HCT116 (cell line): ENCODE results near the gene DYNC2H1. TPM values are rescaled to one million over a fixed set of nuclear protein-coding genes. Genes with fewer than 3 reads are reported as not detected.

Experiments
- ATAC-seq: fragments of 200-7000 bp; cut with Tn5 transposase; 2 replicates; pipeline ENCODE4 v1.9.1; 2020; ENCODE audit warnings: mild to moderate bottlenecking, moderate library complexity
- BruUV-seq: library from RNA; stranded (reverse); fragments of 400-500 nt; replicated peaks from 2 replicates; lab custom pipeline; 2021; lab: Mats Ljungman, UMichigan
- CTCF ChIA-PET: fragments of 300-600 bp; sonication (Branson Sonifier 250); formaldehyde crosslinking; loops from one replicate; lab custom pipeline; 2021; ENCODE audit warnings: antibody characterized with exemption; lab: Charles Lee
- POLR2A ChIA-PET: fragments of 300-600, 350-600 bp; sonication (Branson Sonifier 250); formaldehyde crosslinking; loops from one replicate; lab custom pipeline; 2021; ENCODE audit warnings: antibody characterized with exemption; lab: Charles Lee
- RAD21 ChIA-PET, 2 experiments: fragments of 300-600 bp; sonication (Branson Sonifier 250); formaldehyde crosslinking; loops; one replicate each; lab custom pipeline; 2023; ENCODE audit warnings: low total read pairs in 2 of 2; ENCODE audit not compliant: uncharacterized antibody in 2 of 2, unreplicated experiment in 2 of 2, low non-redundant PET in 1 of 2; lab: Charles Lee
- DNase-seq: peaks from one replicate; pipeline ENCODE4 v3.0.0-alpha.2; 2010; ENCODE audit warnings: low read depth, low spot score
- H2AFZ ChIP-seq: fragments of 200-600 bp; shearing (Covaris generic), sonication (generic); 2 replicates; pipeline ENCODE4 v1.6.1; 2017; ENCODE audit warnings: low read depth, mixed run types, mixed read lengths, antibody characterized with exemption, low read length; ENCODE audit not compliant: poor library complexity, severe bottlenecking
- H3K27ac ChIP-seq: 2 replicates; pipeline ENCODE4 v1.5.1; 2012; ENCODE audit warnings: low read depth, low read length
- H3K27me3 ChIP-seq: fragments of 200-600 bp; sonication (generic); 2 replicates; pipeline ENCODE4 v1.6.1; 2016; ENCODE audit warnings: mixed run types, low read length, mixed read lengths; ENCODE audit not compliant: insufficient read depth
- H3K36me3 ChIP-seq, 2 experiments: fragments of 200-500 bp in 1 of 2; fragments of 200-600 bp in 1 of 2; sonication (Bioruptor generic) in 1 of 2; sonication (generic) in 1 of 2; 2 replicates each; pipeline versions ENCODE4 v1.5.1 to v1.6.1; 2014 to 2016; ENCODE audit warnings: low read length in 2 of 2, inconsistent platforms in 1 of 2, mixed read lengths in 1 of 2, mixed run types in 1 of 2; ENCODE audit not compliant: insufficient read depth in 2 of 2, control insufficient read depth in 1 of 2
- H3K4me1 ChIP-seq, 2 experiments: fragments of 200-600 bp in 1 of 2; sonication (generic) in 1 of 2; 2 replicates each; pipeline versions ENCODE4 v1.5.1 to v1.6.1; 2012 to 2017; ENCODE audit warnings: low read length in 2 of 2, inconsistent platforms in 1 of 2, mild to moderate bottlenecking in 1 of 2, mixed read lengths in 1 of 2, mixed run types in 1 of 2, moderate library complexity in 1 of 2; ENCODE audit not compliant: insufficient read depth in 2 of 2, control insufficient read depth in 1 of 2
- H3K4me2 ChIP-seq: fragments of 200-600 bp; sonication (generic); 2 replicates; pipeline ENCODE4 v1.6.1; 2017; ENCODE audit warnings: mixed run types, low read length, mixed read lengths
- H3K4me3 ChIP-seq, 2 experiments: fragments of 200-600 bp in 1 of 2; sonication (generic) in 1 of 2; replicated peaks in 1 of 2; 2 replicates each; pipeline ENCODE4 v1.5.1; 2011 to 2016; ENCODE audit warnings: low read length in 2 of 2, control low read depth in 1 of 2, low read depth in 1 of 2, mild to moderate bottlenecking in 1 of 2, mixed read lengths in 1 of 2, mixed run types in 1 of 2
- H3K79me2 ChIP-seq: fragments of 200-600 bp; sonication (generic); 2 replicates; pipeline ENCODE4 v1.6.1; 2017; ENCODE audit warnings: mild to moderate bottlenecking, mixed run types, low read length, moderate library complexity, mixed read lengths; ENCODE audit not compliant: insufficient read depth
- H3K9ac ChIP-seq: fragments of 200-600 bp; sonication (generic); 2 replicates; pipeline ENCODE4 v1.6.1; 2016; ENCODE audit warnings: low read length, mixed read lengths
- H3K9me2 ChIP-seq: fragments of 200-600 bp; sonication (generic), shearing (Covaris generic); 2 replicates; pipeline ENCODE4 v1.6.1; 2017; ENCODE audit warnings: mixed run types, mild to moderate bottlenecking, moderate library complexity; ENCODE audit not compliant: insufficient read depth
- H3K9me3 ChIP-seq, 2 experiments: fragments of 200-500 bp in 1 of 2; fragments of 200-600 bp in 1 of 2; sonication (Bioruptor generic) in 1 of 2; sonication (generic) in 1 of 2; 2 replicates each; pipeline ENCODE4 v1.6.1; 2014 to 2017; ENCODE audit warnings: low read length in 2 of 2, mixed read lengths in 2 of 2, inconsistent platforms in 1 of 2, low read depth in 1 of 2, mild to moderate bottlenecking in 1 of 2, mixed run types in 1 of 2, moderate library complexity in 1 of 2; ENCODE audit not compliant: control insufficient read depth in 1 of 2, insufficient read depth in 1 of 2
- H4K20me1 ChIP-seq: fragments of 200-600 bp; sonication (generic), shearing (Covaris generic); 2 replicates; pipeline ENCODE4 v1.6.1; 2017; ENCODE audit warnings: mixed run types, mild to moderate bottlenecking, moderate library complexity; ENCODE audit not compliant: insufficient read depth
- CBX3 ChIP-seq: IDR thresholded peaks from 2 replicates; pipeline ENCODE4 v1.6.1; 2012; ENCODE audit warnings: low read depth
- CEBPB ChIP-seq: IDR thresholded peaks from 2 replicates; pipeline ENCODE4 v1.6.1; 2012; ENCODE audit warnings: low read depth
- EZH2phosphoT487 ChIP-seq: fragments of 200-600 bp; IDR thresholded peaks from 2 replicates; pipeline ENCODE4 v1.6.1; 2018; ENCODE audit warnings: antibody characterized with exemption, borderline replicate concordance
- FOSL1 ChIP-seq: IDR thresholded peaks from 2 replicates; pipeline ENCODE4 v1.6.1; 2012; ENCODE audit warnings: low read depth
- JUND ChIP-seq: IDR thresholded peaks from 2 replicates; pipeline ENCODE4 v1.6.1; 2012
- MAX ChIP-seq: IDR thresholded peaks from 2 replicates; pipeline ENCODE4 v1.6.1; 2012
- POLR2AphosphoS5 ChIP-seq: IDR thresholded peaks from 2 replicates; pipeline ENCODE4 v1.6.1; 2011; ENCODE audit warnings: mild to moderate bottlenecking, low read depth, low read length, moderate library complexity
- REST ChIP-seq: IDR thresholded peaks from 2 replicates; pipeline ENCODE4 v1.6.1; 2012; ENCODE audit warnings: low read depth
- TCF7L2 ChIP-seq: IDR thresholded peaks from 2 replicates; pipeline ENCODE4 v1.7.0; 2011; ENCODE audit warnings: borderline replicate concordance, inconsistent platforms; ENCODE audit not compliant: insufficient read depth, insufficient read length; ENCODE audit errors: extremely low read depth
- YY1 ChIP-seq: IDR thresholded peaks from 2 replicates; pipeline ENCODE4 v1.6.1; 2011; ENCODE audit warnings: low read length, low read depth, moderate library complexity, mild to moderate bottlenecking; ENCODE audit not compliant: insufficient replicate concordance; ENCODE audit errors: extremely low read depth
- ZBTB33 ChIP-seq: IDR thresholded peaks from 2 replicates; pipeline ENCODE4 v1.6.1; 2011; ENCODE audit warnings: mild to moderate bottlenecking, low read length, moderate library complexity; ENCODE audit not compliant: insufficient replicate concordance; ENCODE audit errors: extremely low read depth
- intact Hi-C: fragments of 100-400 bp; cut with micrococcal nuclease; formaldehyde crosslinking; loops from 2 replicates; pipeline ENCODE4 v1.10.0; 2022
- total RNA-seq: library from RNA; stranded (reverse); gene quantifications from one replicate; pipeline ENCODE4 v1.2.1, GENCODE V29; 2021; ENCODE audit not compliant: unreplicated experiment

The DYNC2H1 gene
- total RNA-seq, 1 experiment from 2014 or later, result 1.5 TPM

GRCh38 chr11:103484545-103484944, 375.3 kb downstream of the DYNC2H1 start:
- Histone ChIP-seq H3K4me2 (no peak overlapping the region), H3K4me3 (no peak overlapping the region), H3K27ac (no peak overlapping the region), H3K36me3 (no peaks in the 10 kb centered on the region), H3K79me2 (no peaks in the 10 kb centered on the region), H3K9me3 (no peaks in the 10 kb centered on the region), H3K27me3 (no peaks in the 10 kb centered on the region), H3K9me2 (no peaks in the 10 kb centered on the region), H2AFZ (no peak overlapping the region), H4K20me1 (no peaks in the 10 kb centered on the region), H3K9ac (no peak overlapping the region), H3K4me1 (no peaks in the 10 kb centered on the region)
- RAD21 ChIA-PET, result no interaction called here
- ATAC-seq (no peak; the same call in 1 of the 2 replicates), DNase-seq (no peak)
- TF ChIP-seq TCF7L2 (no peak), EZH2phosphoT487 (no peak), JUND (no peak), POLR2AphosphoS5 (no peak), YY1 (no peak), MAX (no peak), FOSL1 (no peak)
- POLR2A ChIA-PET, result no interaction called here
- CTCF ChIA-PET, result no interaction called here
- intact Hi-C loops, result no loop called here
- no TSS peak for BruUV-seq

- no peak overlapping the region for H3K4me2 ChIP-seq
- POLR2A ChIA-PET, result no interaction called here
- no peaks in the 10 kb centered on the region for H3K27me3 ChIP-seq
- H2AFZ ChIP-seq, result no peak overlapping the region
- no peak for DNase-seq
- H3K9me2 ChIP-seq, result no peaks in the 10 kb centered on the region
- no peaks in the 10 kb centered on the region for H3K36me3 ChIP-seq
- RAD21 ChIA-PET, result no interaction called here
- no peak overlapping the region for H3K9ac ChIP-seq
- no TSS peak for BruUV-seq
- H3K4me3 ChIP-seq, result no peak overlapping the region
- intact Hi-C loops, result no loop called here
- no peak for TF ChIP-seq CEBPB
- no peak for TF ChIP-seq ZBTB33
- no peak for TF ChIP-seq REST
- no peak for TF ChIP-seq CBX3
- no peak for TF ChIP-seq MAX
- TF ChIP-seq TCF7L2, result no peak
- TF ChIP-seq, all 23 proteins: peak for 0
- Histone ChIP-seq H3K27ac (no peak overlapping the region), H3K79me2 (no peaks in the 10 kb centered on the region), H3K9me3 (no peaks in the 10 kb centered on the region), H3K4me1 (no peaks in the 10 kb centered on the region), H4K20me1 (no peaks in the 10 kb centered on the region)
- ATAC-seq, result no peak
- CTCF ChIA-PET, result no interaction called here
Observed at GRCh38 chr11:103486604-103487003, 377.4 kb downstream of the DYNC2H1 start.
